ENCODE measurements around the gene KMT2E.

- TF ChIP-seq EZH2 (IDR thresholded peaks at IDR 0.05; ENCODE audit: insufficient read depth, poor library complexity, severe bottlenecking) (no peak), EZH2phosphoT487 (IDR thresholded peaks at IDR 0.05; ENCODE audit: insufficient read depth, low read depth) (no peak)
Observed at GRCh38 chr7:105101864-105102263, 87.9 kb downstream of the KMT2E start.

All from GM23248 (cell line).